ENCODE results near the gene ACTN2.
A peak's percentile ranks its signal among the peaks of the same experiment; 100 is the strongest.

Gene ACTN2

DNA sequence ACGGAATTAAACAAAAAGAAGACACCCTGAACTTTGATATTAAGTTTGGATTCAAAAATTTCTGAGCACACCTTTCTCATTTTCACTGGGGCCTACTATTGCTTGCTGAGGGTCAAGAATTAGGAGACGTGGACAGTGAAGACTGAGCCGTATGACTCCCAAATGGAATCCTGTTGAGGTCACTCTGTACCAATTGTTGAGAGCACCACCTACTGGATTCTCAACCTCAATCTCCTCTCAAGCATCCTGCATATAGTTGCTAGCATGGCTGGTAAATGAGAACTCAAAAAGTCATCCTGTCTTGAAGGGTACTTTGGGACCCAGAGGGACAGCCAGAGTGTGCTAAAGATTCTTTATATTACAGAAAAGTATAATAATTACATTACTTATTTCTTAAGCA lies 88.6 kb downstream of the ACTN2 start:
- H3K36me3 ChIP-seq (ENCODE audit: control insufficient read depth, insufficient read depth, low read length): no peaks in the 10 kb centered on the region
- peaks cover 10% of the 10 kb centered on the region for H3K9me3 ChIP-seq (ENCODE audit: control insufficient read depth, insufficient read depth, low read depth, low read length)
- H3K4me1 ChIP-seq (ENCODE audit: control insufficient read depth, insufficient read depth, low read length): no peaks in the 10 kb centered on the region
- no peak overlapping the region for H3K4me3 ChIP-seq (ENCODE audit: low read depth, low read length)
- no peak overlapping the region for H3K27ac ChIP-seq (ENCODE audit: low read depth, low read length)
- H3K27me3 ChIP-seq (ENCODE audit: control insufficient read depth, insufficient read depth, low read length): no peaks in the 10 kb centered on the region
- no peak overlapping the region for H3K9ac ChIP-seq (ENCODE audit: low read length)

DNA sequence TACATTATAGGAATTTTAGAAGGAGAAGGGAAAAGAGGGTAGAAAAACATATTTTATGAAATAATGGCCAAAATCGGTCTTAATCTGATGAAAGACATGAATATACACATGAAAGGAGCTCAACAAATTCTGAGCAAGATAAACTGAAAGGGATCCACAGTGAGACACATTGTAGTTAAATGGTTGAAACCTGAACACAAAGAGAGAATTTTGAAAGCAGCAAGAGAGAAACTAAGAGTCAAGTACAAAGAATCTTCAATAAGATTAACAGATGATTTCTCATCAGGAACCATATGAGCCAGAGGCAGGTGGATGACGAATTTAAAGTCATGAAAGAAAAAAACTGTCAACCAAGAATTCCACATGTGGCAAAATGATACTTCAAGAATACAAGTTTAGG lies 93.0 kb downstream of the ACTN2 start:
- H3K27ac ChIP-seq (ENCODE audit: low read depth, low read length): no peak overlapping the region
- H3K36me3 ChIP-seq (ENCODE audit: control insufficient read depth, insufficient read depth, low read length): no peaks in the 10 kb centered on the region
- no peak overlapping the region for H3K9ac ChIP-seq (ENCODE audit: low read length)
- H3K4me3 ChIP-seq (ENCODE audit: low read depth, low read length): no peak overlapping the region
- peaks cover 10% of the 10 kb centered on the region for H3K9me3 ChIP-seq (ENCODE audit: control insufficient read depth, insufficient read depth, low read depth, low read length)
- no peaks in the 10 kb centered on the region for H3K27me3 ChIP-seq (ENCODE audit: control insufficient read depth, insufficient read depth, low read length)
- H3K4me1 ChIP-seq (ENCODE audit: control insufficient read depth, insufficient read depth, low read length): no peaks in the 10 kb centered on the region

- Histone ChIP-seq H3K9ac (ENCODE audit: low read length) (no peak overlapping the region), H3K27ac (ENCODE audit: low read depth, low read length) (no peak overlapping the region), H3K4me1 (ENCODE audit: control insufficient read depth, insufficient read depth, low read length) (no peaks in the 10 kb centered on the region), H3K4me3 (ENCODE audit: low read depth, low read length) (no peak overlapping the region), H3K9me3 (ENCODE audit: control insufficient read depth, insufficient read depth, low read depth, low read length) (no peaks in the 10 kb centered on the region), H3K36me3 (ENCODE audit: control insufficient read depth, insufficient read depth, low read length) (no peaks in the 10 kb centered on the region), H3K27me3 (ENCODE audit: control insufficient read depth, insufficient read depth, low read length) (no peaks in the 10 kb centered on the region)
Measured at GRCh38 chr1:236785477-236785876, 99.2 kb downstream of the ACTN2 start.

GRCh38 chr1:236786453-236786852 lies 100.2 kb downstream of the ACTN2 start:
- H3K4me1 ChIP-seq (ENCODE audit: control insufficient read depth, insufficient read depth, low read length): no peaks in the 10 kb centered on the region
- no peak overlapping the region for H3K9ac ChIP-seq (ENCODE audit: low read length)
- H3K9me3 ChIP-seq (ENCODE audit: control insufficient read depth, insufficient read depth, low read depth, low read length): no peaks in the 10 kb centered on the region
- H3K27me3 ChIP-seq (ENCODE audit: control insufficient read depth, insufficient read depth, low read length): no peaks in the 10 kb centered on the region
- H3K4me3 ChIP-seq (ENCODE audit: low read depth, low read length): no peak overlapping the region
- H3K36me3 ChIP-seq (ENCODE audit: control insufficient read depth, insufficient read depth, low read length): no peaks in the 10 kb centered on the region
- no peak overlapping the region for H3K27ac ChIP-seq (ENCODE audit: low read depth, low read length)

- H3K9me3 ChIP-seq (ENCODE audit: control insufficient read depth, insufficient read depth, low read depth, low read length): no peaks in the 10 kb centered on the region
- H3K27ac ChIP-seq (ENCODE audit: low read depth, low read length): no peak overlapping the region
- H3K36me3 ChIP-seq (ENCODE audit: control insufficient read depth, insufficient read depth, low read length): no peaks in the 10 kb centered on the region
- H3K9ac ChIP-seq (ENCODE audit: low read length): no peak overlapping the region
- H3K4me3 ChIP-seq (ENCODE audit: low read depth, low read length): peak overlapping the region; percentile 95
- H3K27me3 ChIP-seq (ENCODE audit: control insufficient read depth, insufficient read depth, low read length): peaks cover 4% of the 10 kb centered on the region
- H3K4me1 ChIP-seq (ENCODE audit: control insufficient read depth, insufficient read depth, low read length): no peaks in the 10 kb centered on the region
Measured at GRCh38 chr1:236794585-236795034, 108.3 kb downstream of the ACTN2 start.

GRCh38 chr1:236795035-236795756 lies 108.9 kb downstream of the ACTN2 start, which contains the start of gene MTR:
Gene MTR (plus strand): TSS chr1:236795292. CDS start chr1:236795704, 412 bp downstream.
- no peaks in the 10 kb centered on the region for H3K36me3 ChIP-seq (ENCODE audit: control insufficient read depth, insufficient read depth, low read length)
- peak within 1 kb of the TSS; percentile 39; the same call in 1 of the 2 replicates for H3K27ac ChIP-seq (ENCODE audit: low read depth, low read length)
- H3K27me3 ChIP-seq (ENCODE audit: control insufficient read depth, insufficient read depth, low read length): peaks cover 4% of the 10 kb centered on the region
- H3K9me3 ChIP-seq (ENCODE audit: control insufficient read depth, insufficient read depth, low read depth, low read length): no peaks in the 10 kb centered on the region
- H3K4me1 ChIP-seq (ENCODE audit: control insufficient read depth, insufficient read depth, low read length): no peaks in the 10 kb centered on the region
- H3K4me3 ChIP-seq (ENCODE audit: low read depth, low read length): peak within 1 kb of the TSS; percentile 95
- H3K9ac ChIP-seq (ENCODE audit: low read length): peak within 1 kb of the TSS; percentile 85

DNA sequence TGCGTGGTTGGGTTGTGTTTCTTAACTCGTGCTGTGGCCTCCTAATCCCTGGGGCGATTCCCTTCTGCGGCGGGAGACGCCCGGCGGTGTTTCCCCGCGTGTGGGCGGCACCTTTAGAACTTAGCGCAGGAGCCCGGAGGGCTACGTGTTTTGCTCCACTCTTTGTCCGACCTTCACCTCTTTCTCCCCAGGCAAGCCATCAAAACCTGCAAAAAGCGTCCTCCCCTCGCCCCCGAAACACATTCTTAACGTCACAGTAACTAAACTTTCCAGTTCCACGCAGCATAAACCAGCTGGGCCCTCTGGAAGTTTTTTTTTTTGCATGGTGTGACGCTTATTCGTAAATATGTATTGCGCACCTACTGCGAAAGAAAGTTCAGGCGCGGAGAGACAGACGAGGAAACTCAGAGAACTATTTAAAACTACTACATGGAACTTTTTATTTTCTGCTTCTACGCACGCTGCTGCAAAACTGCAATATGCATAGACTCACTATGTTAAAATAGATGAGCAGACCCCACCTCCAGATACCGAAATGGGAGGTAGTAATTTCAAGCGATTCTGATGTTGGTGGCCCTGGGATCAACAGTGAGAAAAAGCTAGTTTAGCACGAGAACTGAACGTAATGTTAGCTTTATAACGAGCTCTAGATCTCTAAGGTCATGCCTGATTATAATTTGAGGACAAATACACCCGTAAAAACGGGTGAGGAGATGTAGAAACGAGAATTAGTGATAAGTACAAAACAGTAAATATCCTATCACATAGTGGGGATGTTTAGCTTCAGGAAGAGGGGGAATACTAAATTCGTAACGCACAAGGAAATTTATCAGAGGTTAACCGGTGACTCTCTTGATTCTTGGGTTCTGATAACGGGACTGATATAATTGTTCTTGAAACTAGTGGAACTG lies 109.7 kb downstream of the ACTN2 start:
- H3K36me3 ChIP-seq (ENCODE audit: control insufficient read depth, insufficient read depth, low read length): no peaks in the 10 kb centered on the region
- no peak overlapping the region; the same call in 1 of the 2 replicates for H3K27ac ChIP-seq (ENCODE audit: low read depth, low read length)
- peak overlapping the region; percentile 95 for H3K4me3 ChIP-seq (ENCODE audit: low read depth, low read length)
- no peaks in the 10 kb centered on the region for H3K4me1 ChIP-seq (ENCODE audit: control insufficient read depth, insufficient read depth, low read length)
- H3K9ac ChIP-seq (ENCODE audit: low read length): peak overlapping the region; percentile 85
- peaks cover 4% of the 10 kb centered on the region for H3K27me3 ChIP-seq (ENCODE audit: control insufficient read depth, insufficient read depth, low read length)
- no peaks in the 10 kb centered on the region for H3K9me3 ChIP-seq (ENCODE audit: control insufficient read depth, insufficient read depth, low read depth, low read length)

- H3K27me3 ChIP-seq (ENCODE audit: control insufficient read depth, insufficient read depth, low read length): no peaks in the 10 kb centered on the region
- H3K36me3 ChIP-seq (ENCODE audit: control insufficient read depth, insufficient read depth, low read length): peaks cover 7% of the 10 kb centered on the region
- no peak overlapping the region for H3K9ac ChIP-seq (ENCODE audit: low read length)
- H3K27ac ChIP-seq (ENCODE audit: low read depth, low read length): no peak overlapping the region
- H3K4me1 ChIP-seq (ENCODE audit: control insufficient read depth, insufficient read depth, low read length): no peaks in the 10 kb centered on the region
- no peaks in the 10 kb centered on the region for H3K9me3 ChIP-seq (ENCODE audit: control insufficient read depth, insufficient read depth, low read depth, low read length)
- no peak overlapping the region for H3K4me3 ChIP-seq (ENCODE audit: low read depth, low read length)
Measured at GRCh38 chr1:236799001-236799400, 112.7 kb downstream of the ACTN2 start.

DNA sequence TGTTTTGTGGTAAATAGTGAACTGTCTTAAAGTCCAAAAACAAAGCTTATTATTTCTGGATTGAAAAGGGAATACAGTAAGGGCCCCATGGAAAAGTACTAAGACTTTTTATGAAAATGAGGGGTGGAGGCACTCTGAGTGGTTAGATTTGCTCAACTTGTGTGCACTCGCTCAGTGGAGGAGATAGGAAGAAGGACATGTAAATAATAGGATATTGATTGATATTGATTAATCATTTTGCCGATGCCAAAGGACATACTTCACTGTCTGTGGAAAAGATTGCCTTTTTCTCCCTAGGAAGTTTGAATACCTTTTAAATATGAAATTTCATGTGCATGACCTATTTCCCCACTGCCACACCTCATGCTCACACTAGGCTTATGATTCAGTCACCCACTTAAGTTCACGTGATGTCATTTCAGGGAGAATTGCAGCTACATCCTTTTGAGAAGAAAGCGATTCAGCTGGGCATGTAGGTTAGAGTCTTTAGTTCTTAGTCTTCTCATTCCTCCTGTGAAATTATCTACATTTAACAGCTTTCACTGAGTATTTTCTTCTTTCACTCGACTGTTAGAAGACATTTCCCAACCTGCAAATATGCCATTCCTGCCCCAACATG lies 113.8 kb downstream of the ACTN2 start:
- Histone ChIP-seq H3K4me3 (ENCODE audit: low read depth, low read length) (no peak overlapping the region), H3K27me3 (ENCODE audit: control insufficient read depth, insufficient read depth, low read length) (no peaks in the 10 kb centered on the region), H3K36me3 (ENCODE audit: control insufficient read depth, insufficient read depth, low read length) (peaks cover 11% of the 10 kb centered on the region), H3K9ac (ENCODE audit: low read length) (no peak overlapping the region), H3K27ac (ENCODE audit: low read depth, low read length) (no peak overlapping the region), H3K9me3 (ENCODE audit: control insufficient read depth, insufficient read depth, low read depth, low read length) (no peaks in the 10 kb centered on the region), H3K4me1 (ENCODE audit: control insufficient read depth, insufficient read depth, low read length) (no peaks in the 10 kb centered on the region)

GRCh38 chr1:236800623-236801022 lies 114.3 kb downstream of the ACTN2 start:
- no peaks in the 10 kb centered on the region for H3K9me3 ChIP-seq (ENCODE audit: control insufficient read depth, insufficient read depth, low read depth, low read length)
- no peaks in the 10 kb centered on the region for H3K27me3 ChIP-seq (ENCODE audit: control insufficient read depth, insufficient read depth, low read length)
- H3K9ac ChIP-seq (ENCODE audit: low read length): no peak overlapping the region
- no peaks in the 10 kb centered on the region for H3K4me1 ChIP-seq (ENCODE audit: control insufficient read depth, insufficient read depth, low read length)
- no peak overlapping the region for H3K4me3 ChIP-seq (ENCODE audit: low read depth, low read length)
- H3K27ac ChIP-seq (ENCODE audit: low read depth, low read length): no peak overlapping the region
- H3K36me3 ChIP-seq (ENCODE audit: control insufficient read depth, insufficient read depth, low read length): peaks cover 13% of the 10 kb centered on the region
